ENCODE measurements around the gene SPACA4. TPM values are rescaled to one million over a fixed set of nuclear protein-coding genes. Genes with fewer than 3 reads are reported as not detected.

SPACA4 gene
- polyA plus RNA-seq, 1 of the 3 experiments (the other 2 are of a cell fraction): not detected

DNA sequence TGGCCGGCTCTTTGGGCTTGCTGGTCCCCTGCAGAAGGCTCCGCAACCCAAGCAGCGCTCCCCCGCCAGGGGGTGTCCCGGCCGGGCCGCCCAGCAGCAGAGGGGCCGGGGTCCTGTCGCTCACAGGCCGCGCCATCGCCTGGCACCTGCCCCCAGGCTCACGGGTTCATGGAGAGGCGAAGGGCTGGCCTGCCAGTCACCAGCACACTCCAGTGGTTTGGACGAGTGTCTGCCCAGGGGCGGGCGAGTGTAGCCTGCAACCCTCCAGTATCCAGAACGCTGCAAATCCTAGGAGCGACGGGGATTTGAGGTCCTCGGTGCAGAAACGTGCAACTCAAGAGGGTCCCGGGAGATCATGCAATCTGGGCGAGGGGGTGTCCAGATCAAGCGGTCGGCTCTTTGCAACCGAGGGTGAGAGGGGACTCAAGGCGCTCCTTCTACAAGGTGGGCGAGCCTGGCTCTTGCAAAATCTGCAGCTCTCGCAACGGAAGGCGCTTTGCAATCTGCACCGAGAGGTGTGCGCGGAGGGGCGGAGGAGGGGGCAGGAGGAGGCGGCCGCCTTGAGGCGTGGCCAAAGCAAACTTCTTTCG lies 30.4 kb downstream of the SPACA4 start, which contains the start of gene DBP:
Gene DBP, minus strand, starts transcription at position 521 of the 590 bp plus-strand sequence. Its CDS starts 385 bp downstream, at position 136.
- H3F3A ChIP-seq (replicated peaks; ENCODE audit: insufficient read depth): peaks cover 30% of the 10 kb centered on the region
- H3K79me2 ChIP-seq (ENCODE audit: insufficient read depth): no peaks in the 10 kb centered on the region; the same call in 1 of the 2 replicates
- WGBS (ENCODE audit: low lambda C conversion rate): 2% methylated on average over 11 of the region's 40 CpGs
- H2AFZ ChIP-seq (ENCODE audit: low read depth): peak within 1 kb of the TSS; percentile 89
- H4K20me1 ChIP-seq (ENCODE audit: insufficient read depth): no peaks in the 10 kb centered on the region
- peaks cover 31 to 39% of the 10 kb centered on the region in 2 experiments for H3K4me1 ChIP-seq (ENCODE audit: control insufficient read depth in 1 of 2, insufficient read depth in 2 of 2, low read depth in 1 of 2, low read length in 1 of 2)
- H3K36me3 ChIP-seq (replicated peaks in 1 of 2; ENCODE audit: control insufficient read depth in 1 of 2, insufficient read depth in 2 of 2, low read length in 1 of 2): peaks cover 0 to 6% of the 10 kb centered on the region in 2 experiments
- ChIA-PET CTCF (interaction anchor here (1.0 to 1.3 kb wide), 2 partner anchors 51 to 205 kb away, joined by 3 to 4 read pairs; no protein-coding TSS in a partner anchor), POLR2A (no interaction called here)
- H3K9me3 ChIP-seq: no peaks in the 10 kb centered on the region
- peak within 1 kb of the TSS; percentile 74 to 79 for H3K4me3 ChIP-seq (ENCODE audit: low read depth in 2 of 2, low read length in 1 of 2)
- no peaks in the 10 kb centered on the region for H3K27me3 ChIP-seq (ENCODE audit: insufficient read depth)
- H3K4me2 ChIP-seq: peak within 1 kb of the TSS; percentile 99
- H3K9ac ChIP-seq: peak within 1 kb of the TSS; percentile 96
- no peaks in the 10 kb centered on the region for H3K9me2 ChIP-seq
- peak; percentile 61 for DNase-seq
- TF ChIP-seq JUND (IDR thresholded peaks at IDR 0.05): no peak
- no peak for TF ChIP-seq SMC3 (IDR thresholded peaks at IDR 0.05; ENCODE audit: low read depth, low read length)
- TF ChIP-seq SIN3A (IDR thresholded peaks at IDR 0.05; ENCODE audit: borderline replicate concordance, low read depth, low read length): no peak
- no peak for TF ChIP-seq EP300 (IDR thresholded peaks at IDR 0.05; ENCODE audit: borderline replicate concordance in 1 of 2, low read depth in 1 of 2, low read length in 1 of 2)
- no peak for TF ChIP-seq FOXM1 (IDR thresholded peaks at IDR 0.05; ENCODE audit: low read depth)
- TF ChIP-seq RCOR1 (IDR thresholded peaks at IDR 0.05; ENCODE audit: low read length): no peak
- TF ChIP-seq, protein P1, sequence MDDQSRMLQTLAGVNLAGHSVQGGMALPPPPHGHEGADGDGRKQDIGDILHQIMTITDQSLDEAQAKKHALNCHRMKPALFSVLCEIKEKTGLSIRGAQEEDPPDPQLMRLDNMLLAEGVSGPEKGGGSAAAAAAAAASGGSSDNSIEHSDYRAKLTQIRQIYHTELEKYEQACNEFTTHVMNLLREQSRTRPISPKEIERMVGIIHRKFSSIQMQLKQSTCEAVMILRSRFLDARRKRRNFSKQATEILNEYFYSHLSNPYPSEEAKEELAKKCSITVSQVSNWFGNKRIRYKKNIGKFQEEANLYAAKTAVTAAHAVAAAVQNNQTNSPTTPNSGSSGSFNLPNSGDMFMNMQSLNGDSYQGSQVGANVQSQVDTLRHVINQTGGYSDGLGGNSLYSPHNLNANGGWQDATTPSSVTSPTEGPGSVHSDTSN (IDR thresholded peaks at IDR 0.05): no peak
- 0 out of 2 replicates have a peak, but pooled peaks have one; percentile 27 for TF ChIP-seq TAF1 (IDR thresholded peaks at IDR 0.05; ENCODE audit: borderline replicate concordance, low read depth, low read length)
- TF ChIP-seq RFX5 (IDR thresholded peaks at IDR 0.05; ENCODE audit: low read length): no peak
- TF ChIP-seq YY1 (IDR thresholded peaks at IDR 0.05; ENCODE audit: low read depth): peak; percentile 29; the same call in 1 of the 2 replicates
- TF ChIP-seq RAD21 (IDR thresholded peaks at IDR 0.05; ENCODE audit: low read length): 0 out of 2 replicates have a peak, but pooled peaks have one; percentile 8
- TF ChIP-seq GABPA (IDR thresholded peaks at IDR 0.05; ENCODE audit: low read depth): no peak
- TF ChIP-seq, protein P2, sequence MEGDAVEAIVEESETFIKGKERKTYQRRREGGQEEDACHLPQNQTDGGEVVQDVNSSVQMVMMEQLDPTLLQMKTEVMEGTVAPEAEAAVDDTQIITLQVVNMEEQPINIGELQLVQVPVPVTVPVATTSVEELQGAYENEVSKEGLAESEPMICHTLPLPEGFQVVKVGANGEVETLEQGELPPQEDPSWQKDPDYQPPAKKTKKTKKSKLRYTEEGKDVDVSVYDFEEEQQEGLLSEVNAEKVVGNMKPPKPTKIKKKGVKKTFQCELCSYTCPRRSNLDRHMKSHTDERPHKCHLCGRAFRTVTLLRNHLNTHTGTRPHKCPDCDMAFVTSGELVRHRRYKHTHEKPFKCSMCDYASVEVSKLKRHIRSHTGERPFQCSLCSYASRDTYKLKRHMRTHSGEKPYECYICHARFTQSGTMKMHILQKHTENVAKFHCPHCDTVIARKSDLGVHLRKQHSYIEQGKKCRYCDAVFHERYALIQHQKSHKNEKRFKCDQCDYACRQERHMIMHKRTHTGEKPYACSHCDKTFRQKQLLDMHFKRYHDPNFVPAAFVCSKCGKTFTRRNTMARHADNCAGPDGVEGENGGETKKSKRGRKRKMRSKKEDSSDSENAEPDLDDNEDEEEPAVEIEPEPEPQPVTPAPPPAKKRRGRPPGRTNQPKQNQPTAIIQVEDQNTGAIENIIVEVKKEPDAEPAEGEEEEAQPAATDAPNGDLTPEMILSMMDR (IDR thresholded peaks at IDR 0.05): peak; percentile 25; the same call in 1 of the 2 replicates
- peak within 1 kb of the TSS; percentile 99 for H3K27ac ChIP-seq (ENCODE audit: low read depth in 2 of 2, low read length in 1 of 2)

DNA sequence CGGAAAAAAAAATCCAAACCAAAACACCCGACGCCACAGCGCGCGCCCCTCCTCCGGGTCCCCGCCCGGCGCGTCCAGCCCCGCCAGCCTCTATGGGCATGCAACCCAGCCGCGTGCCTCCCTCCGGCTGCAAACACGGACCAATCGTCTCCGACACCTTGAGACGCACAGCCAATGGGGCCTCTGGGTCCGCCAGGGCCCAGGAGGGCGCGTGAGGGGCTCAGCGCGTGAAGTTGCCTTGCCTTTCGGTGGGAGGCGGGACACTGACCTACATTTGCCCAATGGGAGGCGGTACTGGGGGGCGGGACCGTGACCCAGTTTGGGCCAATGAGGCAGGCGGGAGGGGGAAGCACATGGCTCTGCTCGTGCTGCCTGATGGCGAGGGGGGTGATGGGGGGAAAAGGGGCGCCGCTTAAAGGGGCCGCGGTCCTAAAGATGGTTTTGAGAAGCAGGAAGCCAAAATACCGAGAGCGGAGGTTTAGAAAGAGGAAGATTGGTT lies 31.0 kb downstream of the SPACA4 start:
- peak overlapping the region; percentile 74 to 79 for H3K4me3 ChIP-seq (ENCODE audit: low read depth in 2 of 2, low read length in 1 of 2)
- H3K79me2 ChIP-seq (ENCODE audit: insufficient read depth): no peaks in the 10 kb centered on the region; the same call in 1 of the 2 replicates
- no peaks in the 10 kb centered on the region for H3K9me3 ChIP-seq
- H3K27me3 ChIP-seq (ENCODE audit: insufficient read depth): no peaks in the 10 kb centered on the region
- peak overlapping the region; percentile 99 for H3K27ac ChIP-seq (ENCODE audit: low read depth in 2 of 2, low read length in 1 of 2)
- H3K9ac ChIP-seq: peak overlapping the region; percentile 96
- 2% methylated on average over 24 of the region's 38 CpGs for WGBS (ENCODE audit: low lambda C conversion rate)
- peaks cover 31 to 39% of the 10 kb centered on the region in 2 experiments for H3K4me1 ChIP-seq (ENCODE audit: control insufficient read depth in 1 of 2, insufficient read depth in 2 of 2, low read depth in 1 of 2, low read length in 1 of 2)
- ChIA-PET POLR2A (no interaction called here), CTCF (interaction anchor here (0.7 to 1.3 kb wide), 2 partner anchors 50 to 509 kb away, joined by 3 to 4 read pairs; no protein-coding TSS in a partner anchor)
- H3F3A ChIP-seq (replicated peaks; ENCODE audit: insufficient read depth): peaks cover 30% of the 10 kb centered on the region
- peak; percentile 91 for DNase-seq
- no peaks in the 10 kb centered on the region for H4K20me1 ChIP-seq (ENCODE audit: insufficient read depth)
- H3K4me2 ChIP-seq: peak overlapping the region; percentile 99
- H2AFZ ChIP-seq (ENCODE audit: low read depth): peak overlapping the region; percentile 89
- no peaks in the 10 kb centered on the region for H3K9me2 ChIP-seq
- peaks cover 0 to 5% of the 10 kb centered on the region in 2 experiments for H3K36me3 ChIP-seq (replicated peaks in 1 of 2; ENCODE audit: control insufficient read depth in 1 of 2, insufficient read depth in 2 of 2, low read length in 1 of 2)
- TF ChIP-seq TCF12 (IDR thresholded peaks at IDR 0.05) (0 out of 2 replicates have a peak, but pooled peaks have one; percentile 4), CHD2 (IDR thresholded peaks at IDR 0.05; ENCODE audit: low read length, partially characterized antibody) (peak; percentile 77), RFX5 (IDR thresholded peaks at IDR 0.05; ENCODE audit: low read length) (peak; percentile 75), MXI1 (IDR thresholded peaks at IDR 0.05; ENCODE audit: low read depth, low read length) (peak; percentile 89)
- TF ChIP-seq, protein P3, sequence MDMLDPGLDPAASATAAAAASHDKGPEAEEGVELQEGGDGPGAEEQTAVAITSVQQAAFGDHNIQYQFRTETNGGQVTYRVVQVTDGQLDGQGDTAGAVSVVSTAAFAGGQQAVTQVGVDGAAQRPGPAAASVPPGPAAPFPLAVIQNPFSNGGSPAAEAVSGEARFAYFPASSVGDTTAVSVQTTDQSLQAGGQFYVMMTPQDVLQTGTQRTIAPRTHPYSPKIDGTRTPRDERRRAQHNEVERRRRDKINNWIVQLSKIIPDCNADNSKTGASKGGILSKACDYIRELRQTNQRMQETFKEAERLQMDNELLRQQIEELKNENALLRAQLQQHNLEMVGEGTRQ (IDR thresholded peaks at IDR 0.05; ENCODE audit: borderline replicate concordance, low read depth, low read length): peak; percentile 48; the same call in 1 of the 2 replicates
- TF ChIP-seq, protein P4, sequence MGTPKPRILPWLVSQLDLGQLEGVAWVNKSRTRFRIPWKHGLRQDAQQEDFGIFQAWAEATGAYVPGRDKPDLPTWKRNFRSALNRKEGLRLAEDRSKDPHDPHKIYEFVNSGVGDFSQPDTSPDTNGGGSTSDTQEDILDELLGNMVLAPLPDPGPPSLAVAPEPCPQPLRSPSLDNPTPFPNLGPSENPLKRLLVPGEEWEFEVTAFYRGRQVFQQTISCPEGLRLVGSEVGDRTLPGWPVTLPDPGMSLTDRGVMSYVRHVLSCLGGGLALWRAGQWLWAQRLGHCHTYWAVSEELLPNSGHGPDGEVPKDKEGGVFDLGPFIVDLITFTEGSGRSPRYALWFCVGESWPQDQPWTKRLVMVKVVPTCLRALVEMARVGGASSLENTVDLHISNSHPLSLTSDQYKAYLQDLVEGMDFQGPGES (IDR thresholded peaks at IDR 0.05; ENCODE audit: low read depth, low read length): peak; percentile 61; the same call in 1 of the 2 replicates
- TF ChIP-seq, protein P2 (IDR thresholded peaks at IDR 0.05): no peak

Measured in SK-N-SH (cell line).